ENCODE results near the gene FUT4.

FUT4 gene

DNA sequence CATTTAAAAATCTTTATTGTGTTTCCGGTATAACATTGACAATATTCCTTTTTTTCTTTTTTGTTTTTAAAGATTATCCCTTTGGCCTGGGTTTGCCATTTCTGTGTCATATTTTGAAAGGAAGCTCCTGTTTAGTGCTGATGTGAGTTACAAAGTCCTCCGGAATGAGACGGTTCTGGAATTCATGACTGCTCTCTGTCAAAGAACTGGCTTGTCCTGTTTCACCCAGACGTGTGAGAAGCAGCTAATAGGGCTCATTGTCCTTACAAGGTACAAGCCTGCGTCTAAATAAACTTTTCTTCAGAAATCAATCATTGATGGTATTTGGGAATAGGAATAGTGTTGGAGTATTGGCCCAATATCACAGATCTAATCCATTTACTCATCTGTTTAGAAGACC is 43.3 kb downstream of the FUT4 start:
- TF ChIP-seq POLR2A (IDR thresholded peaks at IDR 0.05; ENCODE audit: low read length), result no peak
- no peak for TF ChIP-seq GATA1 (IDR thresholded peaks at IDR 0.05; ENCODE audit: low read depth, low read length)
- DNase-seq, result no peak

DNA sequence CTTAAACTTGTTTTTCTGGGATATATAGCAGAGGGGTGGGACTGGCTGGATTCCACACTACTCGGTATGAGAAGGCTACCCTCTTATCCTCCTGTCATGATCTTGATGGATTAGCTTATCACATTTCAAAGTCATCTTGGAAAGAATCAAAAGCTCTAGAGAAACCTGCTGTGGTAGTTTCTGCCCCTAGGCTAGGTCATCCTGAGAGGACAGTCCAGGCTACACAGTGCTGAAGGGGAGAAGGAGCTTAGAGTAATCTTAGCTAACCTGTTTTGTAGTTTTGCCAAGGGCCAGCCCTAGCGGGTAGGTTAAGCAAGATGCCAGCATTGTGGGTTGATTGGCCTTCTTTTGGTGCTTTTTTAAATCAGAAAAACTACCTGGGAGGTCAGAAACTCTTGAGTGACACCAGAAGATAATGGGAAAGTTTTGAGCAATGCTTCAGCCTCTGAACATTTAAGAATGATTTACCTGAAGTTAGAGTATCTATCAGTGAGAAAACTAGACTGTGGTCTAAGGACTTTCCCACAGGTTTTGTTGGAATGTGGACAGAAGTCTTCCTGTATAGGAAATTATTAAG is 44.7 kb downstream of the FUT4 start:
- DNase-seq, result no peak
- TF ChIP-seq GATA1 (IDR thresholded peaks at IDR 0.05; ENCODE audit: low read depth, low read length) (no peak), POLR2A (IDR thresholded peaks at IDR 0.05; ENCODE audit: low read length) (no peak)

DNA sequence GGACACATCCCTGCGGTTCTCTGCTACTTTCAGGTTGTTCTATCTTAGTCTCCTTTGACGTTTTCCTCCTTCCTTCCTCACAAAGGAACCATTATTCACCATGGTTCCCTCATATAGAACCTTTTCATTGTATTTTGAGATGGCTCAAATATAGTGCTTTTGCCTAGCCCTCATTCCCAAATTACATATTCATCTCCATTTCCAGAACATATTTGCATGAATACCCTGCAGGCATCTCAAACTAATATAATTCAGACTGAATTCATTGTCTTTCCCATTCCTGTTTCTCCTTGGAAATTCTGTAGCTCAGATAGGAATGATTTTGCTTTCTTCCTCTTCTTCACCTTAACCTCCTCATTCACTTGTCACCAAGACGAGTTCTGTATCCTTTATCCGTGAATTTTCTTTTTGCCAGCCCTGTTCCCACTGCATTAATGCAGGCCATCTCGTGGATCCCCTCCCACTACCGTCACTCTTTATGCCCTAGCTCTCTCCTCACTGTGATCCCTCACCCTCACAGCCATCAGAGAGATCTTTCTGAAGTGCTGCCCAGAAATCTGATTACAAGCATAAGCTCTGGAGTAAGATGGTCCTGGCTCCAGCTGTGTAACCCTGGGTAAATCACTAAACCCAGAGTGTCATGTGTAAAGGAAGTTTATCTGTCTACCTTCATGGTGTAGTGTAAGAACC is 46.8 kb downstream of the FUT4 start:
- TF ChIP-seq POLR2A (IDR thresholded peaks at IDR 0.05; ENCODE audit: low read length), result no peak
- no peak for TF ChIP-seq GATA1 (IDR thresholded peaks at IDR 0.05; ENCODE audit: low read depth, low read length)

DNA sequence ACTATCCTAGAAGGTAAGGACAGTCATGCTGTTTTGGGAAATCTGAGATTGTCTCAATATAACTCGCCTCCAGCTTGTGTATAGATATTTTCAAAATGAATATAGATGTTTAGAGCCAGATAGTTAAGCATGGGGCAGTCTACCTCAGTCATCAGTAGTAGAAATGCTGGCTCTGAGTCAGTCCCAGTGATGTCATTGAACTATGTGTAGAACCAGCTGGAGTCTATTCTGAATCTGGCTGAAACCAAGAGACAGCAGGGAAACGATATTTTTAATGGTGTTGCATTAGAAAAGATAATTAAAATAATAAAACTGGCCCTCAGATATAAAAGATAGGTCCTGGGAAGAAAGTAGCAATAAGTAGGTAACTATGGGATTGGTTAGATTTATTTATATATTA is 49.3 kb downstream of the FUT4 start:
- no peak for DNase-seq
- TF ChIP-seq POLR2A (IDR thresholded peaks at IDR 0.05; ENCODE audit: low read length) (no peak), GATA1 (IDR thresholded peaks at IDR 0.05; ENCODE audit: low read depth, low read length) (no peak)

More for the DNA sequence above, 46.8 kb downstream of the FUT4 start:
- no peak for DNase-seq

- TF ChIP-seq POLR2A (IDR thresholded peaks at IDR 0.05; ENCODE audit: low read length), result no peak
- TF ChIP-seq GATA1 (IDR thresholded peaks at IDR 0.05; ENCODE audit: low read depth, low read length), result no peak
- no peak for DNase-seq
These were observed 51.4 kb downstream of the FUT4 start for GRCh38 chr11:94595076-94595475.

- DNase-seq, result peak in 1 of 2 experiments; percentile 2
- TF ChIP-seq GATA1 (IDR thresholded peaks at IDR 0.05; ENCODE audit: low read depth, low read length), result no peak
- TF ChIP-seq POLR2A (IDR thresholded peaks at IDR 0.05; ENCODE audit: low read length), result no peak
These were observed 54.2 kb downstream of the FUT4 start for GRCh38 chr11:94597896-94598295.
